ENCODE measurements around the gene S100A9. TPM values are rescaled to one million over a fixed set of nuclear protein-coding genes. Genes with fewer than 3 reads are reported as not detected.

The S100A9 gene
- total RNA-seq, 1 donor from 2014 or later = 4.2 TPM

- H3K36me3 Mint-ChIP-seq = no peaks in the 10 kb centered on the region
- no peak for TF ChIP-seq CTCF (IDR thresholded peaks at IDR 0.05; ENCODE audit: unreplicated experiment)
- no peaks in the 10 kb centered on the region for H3K9me3 Mint-ChIP-seq
- H3K4me3 Mint-ChIP-seq = no peak overlapping the region
- H3K27ac Mint-ChIP-seq = no peak overlapping the region
- DNase-seq (ENCODE audit: low spot score in 2 of 2, unreplicated experiment in 2 of 2) = no peak
- H3K4me1 Mint-ChIP-seq = peaks cover 10% of the 10 kb centered on the region
- peaks cover 5% of the 10 kb centered on the region for H3K27me3 Mint-ChIP-seq (ENCODE audit: low read depth)
These were observed 12.5 kb downstream of the S100A9 start for GRCh38 chr1:153370146-153370545.

GRCh38 chr1:153371231-153371630 is 13.6 kb downstream of the S100A9 start:
- Mint-ChIP-seq H3K36me3 (no peaks in the 10 kb centered on the region), H3K4me3 (no peak overlapping the region), H3K27ac (no peak overlapping the region), H3K9me3 (no peaks in the 10 kb centered on the region), H3K4me1 (no peaks in the 10 kb centered on the region), H3K27me3 (ENCODE audit: low read depth) (peaks cover 5% of the 10 kb centered on the region)
- no peak for DNase-seq (ENCODE audit: low spot score in 2 of 2, unreplicated experiment in 2 of 2)
- no peak for TF ChIP-seq CTCF (IDR thresholded peaks at IDR 0.05; ENCODE audit: unreplicated experiment)

GRCh38 chr1:153372571-153372970 is 14.9 kb downstream of the S100A9 start:
- no peak for DNase-seq (ENCODE audit: low spot score in 2 of 2, unreplicated experiment in 2 of 2)
- Mint-ChIP-seq H3K27me3 (ENCODE audit: low read depth) (peaks cover 9% of the 10 kb centered on the region), H3K36me3 (no peaks in the 10 kb centered on the region), H3K27ac (no peak overlapping the region), H3K4me3 (no peak overlapping the region), H3K9me3 (no peaks in the 10 kb centered on the region), H3K4me1 (no peaks in the 10 kb centered on the region)
- TF ChIP-seq CTCF (IDR thresholded peaks at IDR 0.05; ENCODE audit: unreplicated experiment) = no peak

GRCh38 chr1:153374071-153374470 is 16.4 kb downstream of the S100A9 start:
- H3K27me3 Mint-ChIP-seq (ENCODE audit: low read depth) = peaks cover 9% of the 10 kb centered on the region
- no peaks in the 10 kb centered on the region for H3K4me1 Mint-ChIP-seq
- no peak for TF ChIP-seq CTCF (IDR thresholded peaks at IDR 0.05; ENCODE audit: unreplicated experiment)
- no peak overlapping the region for H3K27ac Mint-ChIP-seq
- no peak for DNase-seq (ENCODE audit: low spot score in 2 of 2, unreplicated experiment in 2 of 2)
- no peak overlapping the region for H3K4me3 Mint-ChIP-seq
- H3K36me3 Mint-ChIP-seq = no peaks in the 10 kb centered on the region
- no peaks in the 10 kb centered on the region for H3K9me3 Mint-ChIP-seq

GRCh38 chr1:153375511-153375910 is 17.9 kb downstream of the S100A9 start, which contains the start of gene S100A12:
Gene S100A12, minus strand, starts transcription at chr1:153375621. Its CDS starts 1,029 bp downstream, at chr1:153374592.
- no peak for TF ChIP-seq CTCF (IDR thresholded peaks at IDR 0.05; ENCODE audit: unreplicated experiment)
- H3K4me3 Mint-ChIP-seq = no peak within 1 kb of the TSS
- DNase-seq (ENCODE audit: low spot score in 2 of 2, unreplicated experiment in 2 of 2) = no peak
- no peaks in the 10 kb centered on the region for H3K9me3 Mint-ChIP-seq
- peaks cover 11% of the 10 kb centered on the region for H3K27me3 Mint-ChIP-seq (ENCODE audit: low read depth)
- H3K36me3 Mint-ChIP-seq = no peaks in the 10 kb centered on the region
- no peaks in the 10 kb centered on the region for H3K4me1 Mint-ChIP-seq
- no peak within 1 kb of the TSS for H3K27ac Mint-ChIP-seq

GRCh38 chr1:153379591-153379990 is 21.9 kb downstream of the S100A9 start:
- no peak overlapping the region for H3K27ac Mint-ChIP-seq
- H3K36me3 Mint-ChIP-seq = no peaks in the 10 kb centered on the region
- H3K27me3 Mint-ChIP-seq (ENCODE audit: low read depth) = peaks cover 26% of the 10 kb centered on the region
- no peak for DNase-seq (ENCODE audit: low spot score in 2 of 2, unreplicated experiment in 2 of 2)
- H3K4me3 Mint-ChIP-seq = no peak overlapping the region
- H3K9me3 Mint-ChIP-seq = peaks cover 19% of the 10 kb centered on the region
- no peaks in the 10 kb centered on the region for H3K4me1 Mint-ChIP-seq
- no peak for TF ChIP-seq CTCF (IDR thresholded peaks at IDR 0.05; ENCODE audit: unreplicated experiment)
